GM19397 (cell line): ENCODE measurements around the gene KERA.
"Not testable (repeated sequence)": the region's sequence is repeated elsewhere in the genome, so short reads cannot be mapped to it uniquely, and the experiment has no call there.

Source experiments
- ATAC-seq: cut with Tn5 transposase; IDR thresholded peaks from one replicate; pipeline ENCODE4 v1.9.1; 2021; ENCODE audit warnings: mild to moderate bottlenecking, moderate library complexity; ENCODE audit not compliant: unreplicated experiment

The KERA gene, protein sequence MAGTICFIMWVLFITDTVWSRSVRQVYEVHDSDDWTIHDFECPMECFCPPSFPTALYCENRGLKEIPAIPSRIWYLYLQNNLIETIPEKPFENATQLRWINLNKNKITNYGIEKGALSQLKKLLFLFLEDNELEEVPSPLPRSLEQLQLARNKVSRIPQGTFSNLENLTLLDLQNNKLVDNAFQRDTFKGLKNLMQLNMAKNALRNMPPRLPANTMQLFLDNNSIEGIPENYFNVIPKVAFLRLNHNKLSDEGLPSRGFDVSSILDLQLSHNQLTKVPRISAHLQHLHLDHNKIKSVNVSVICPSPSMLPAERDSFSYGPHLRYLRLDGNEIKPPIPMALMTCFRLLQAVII

DNA sequence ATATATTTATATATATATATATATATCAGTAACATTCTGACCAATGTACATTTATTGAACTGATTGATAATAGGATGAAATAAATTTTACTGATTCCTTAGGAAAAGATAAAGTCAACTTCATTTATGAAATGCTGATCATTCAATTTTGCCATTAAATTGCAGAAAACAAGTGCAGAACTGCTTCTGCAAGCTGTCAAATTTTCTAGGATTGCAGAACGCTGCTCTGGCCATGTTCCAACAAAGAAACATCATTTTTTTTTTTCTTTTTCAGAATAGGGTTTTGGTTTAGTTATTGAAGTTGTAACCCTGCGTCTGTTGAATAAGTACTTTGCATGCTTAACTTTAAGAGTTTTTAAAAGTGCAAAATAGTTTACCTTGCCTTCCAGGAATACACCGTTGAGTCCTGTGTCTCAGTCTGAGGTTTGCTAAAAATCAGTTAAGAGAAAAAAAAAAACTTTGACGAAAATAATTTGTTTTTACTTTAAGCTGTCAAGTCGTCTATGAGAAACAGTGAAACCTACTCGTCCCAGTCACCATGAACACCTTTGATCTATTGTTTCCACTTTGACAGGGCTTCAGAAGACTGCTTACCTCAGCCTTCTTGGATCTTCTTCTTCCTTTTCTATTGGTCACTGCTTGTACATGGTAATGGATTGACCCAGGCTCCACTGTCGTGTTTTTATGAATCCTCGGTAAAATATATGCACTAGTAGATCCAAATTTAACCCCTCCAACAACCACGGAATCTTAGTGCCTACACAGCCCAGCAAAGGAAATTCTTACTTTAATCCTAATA, at the start of gene KERA:
Gene KERA, minus strand, starts transcription at position 657 of the 798 bp plus-strand sequence. CDS start 1,743 bp downstream, outside the sequence.
- no peak for ATAC-seq

DNA sequence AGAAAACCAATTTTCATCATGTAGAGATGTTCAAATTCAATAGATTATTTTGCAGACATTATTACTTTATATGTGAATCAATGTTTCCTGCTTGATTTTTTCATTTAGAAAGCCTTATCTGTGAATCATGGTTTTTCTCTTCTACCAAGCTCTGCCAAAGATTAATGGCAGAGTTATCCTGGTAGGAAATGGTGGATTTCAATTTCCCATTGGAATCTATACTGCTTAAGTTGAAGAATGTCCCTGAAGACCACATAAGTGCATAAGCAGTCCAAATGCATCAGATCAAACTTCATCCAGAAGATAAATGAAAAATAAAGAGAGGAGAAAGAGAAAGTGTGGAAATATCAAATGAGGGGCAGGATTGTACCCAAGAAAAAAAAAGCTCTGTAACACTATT, 48.5 kb upstream of the KERA start:
- no peak for ATAC-seq

DNA sequence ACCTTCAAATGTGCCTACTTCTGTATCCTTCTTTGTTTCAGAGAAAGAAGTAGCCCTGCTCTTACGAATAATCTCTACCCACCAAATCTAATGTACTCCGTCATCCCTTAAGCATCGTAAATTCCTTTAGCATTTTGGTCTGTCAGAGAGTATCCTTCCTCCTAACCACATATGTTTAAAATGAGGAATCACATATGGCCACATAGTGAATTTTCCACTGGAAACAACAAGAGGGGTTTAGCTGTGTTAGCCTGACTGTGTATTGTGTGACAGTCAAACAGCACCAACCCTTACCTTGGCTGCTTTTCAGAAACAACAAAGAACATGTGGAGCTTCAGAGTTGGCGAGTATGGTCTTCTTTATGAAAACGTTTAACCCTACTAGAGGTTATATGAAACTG, 48.0 kb upstream of the KERA start:
- ATAC-seq, result no peak

DNA sequence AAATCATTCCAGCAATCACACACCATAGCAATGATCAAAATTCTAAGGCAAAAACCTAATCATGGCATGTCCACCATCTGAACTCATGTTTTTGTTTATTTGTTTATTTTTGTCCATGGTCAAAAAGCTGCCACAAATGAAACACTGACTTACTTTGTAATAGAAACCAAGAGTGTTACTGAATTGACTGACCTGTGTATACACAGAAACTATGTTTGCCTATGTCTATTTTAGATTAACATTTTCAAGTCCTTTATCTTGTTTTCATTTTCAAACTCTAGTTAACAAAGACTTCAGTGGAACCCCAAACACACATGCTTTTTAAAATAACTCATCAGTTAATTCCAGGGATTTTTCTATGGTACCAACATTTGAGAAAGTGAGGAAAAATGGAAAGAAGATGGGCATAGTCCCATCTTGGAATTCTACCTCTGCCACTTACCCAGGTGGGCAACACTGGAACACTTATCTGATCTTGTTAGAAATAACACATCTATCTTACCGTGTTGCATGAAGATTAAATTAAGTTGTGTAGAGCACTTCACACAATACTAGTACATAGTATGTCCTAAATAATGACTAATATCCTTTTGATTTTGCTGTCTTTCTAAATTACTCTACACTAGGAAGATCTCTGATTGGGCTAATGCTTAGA, 47.1 kb upstream of the KERA start:
- ATAC-seq, result no peak

DNA sequence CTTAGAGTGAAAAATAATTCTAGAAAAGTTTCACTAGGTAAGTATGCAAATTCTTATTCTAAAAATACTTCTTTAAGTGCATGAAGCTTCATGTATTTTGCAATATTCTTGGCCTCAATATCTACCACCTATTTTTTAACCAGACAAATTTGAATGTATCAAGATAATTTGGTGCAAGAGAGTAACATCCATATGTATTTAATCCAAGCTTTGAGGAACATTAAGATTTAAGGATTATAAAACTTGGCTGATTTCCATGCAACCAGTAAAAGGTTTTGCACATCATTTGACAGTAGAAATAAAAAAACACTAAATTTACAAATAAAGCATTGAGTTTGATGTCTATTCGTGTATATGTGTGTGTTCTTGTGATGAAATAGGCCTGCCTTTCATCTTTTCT, 45.8 kb upstream of the KERA start:
- ATAC-seq, result no peak

DNA sequence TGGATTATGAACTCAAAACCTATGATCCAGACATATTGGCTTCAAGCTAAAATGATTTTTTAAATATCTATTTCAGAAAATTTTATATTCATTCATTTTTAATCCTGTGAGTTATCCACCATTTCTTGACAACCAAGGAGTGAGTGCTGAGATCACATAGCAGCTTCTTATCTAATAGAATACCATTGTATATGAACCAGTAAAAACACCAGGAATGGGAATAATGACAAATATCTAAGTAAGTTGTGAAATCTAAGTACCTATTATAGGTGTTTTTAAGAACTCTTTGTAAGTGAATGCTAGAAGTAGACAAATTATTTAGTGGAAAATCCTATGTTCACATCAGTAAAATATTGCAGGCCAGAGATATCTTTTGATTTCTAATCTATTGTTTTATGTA, 45.3 kb upstream of the KERA start:
- no peak for ATAC-seq

DNA sequence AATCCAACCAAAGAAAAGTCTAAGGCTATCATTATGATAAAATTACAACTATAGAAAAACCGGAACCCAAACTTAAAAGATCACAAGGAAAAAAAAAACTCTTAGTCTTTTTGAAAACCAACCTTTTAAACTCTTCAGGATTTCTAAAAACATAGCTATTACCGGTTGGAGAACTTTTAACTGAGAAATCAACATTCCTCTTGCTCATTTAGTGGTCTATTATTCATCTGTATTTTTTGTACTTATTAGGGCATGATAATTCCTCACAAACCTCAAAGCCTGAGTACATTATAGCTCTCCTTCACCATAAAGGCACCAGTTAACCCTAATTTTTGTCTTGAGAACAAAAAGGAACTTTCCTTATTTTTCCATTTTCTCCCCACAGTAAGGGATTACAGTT, 43.1 kb upstream of the KERA start:
- no peak for ATAC-seq

DNA sequence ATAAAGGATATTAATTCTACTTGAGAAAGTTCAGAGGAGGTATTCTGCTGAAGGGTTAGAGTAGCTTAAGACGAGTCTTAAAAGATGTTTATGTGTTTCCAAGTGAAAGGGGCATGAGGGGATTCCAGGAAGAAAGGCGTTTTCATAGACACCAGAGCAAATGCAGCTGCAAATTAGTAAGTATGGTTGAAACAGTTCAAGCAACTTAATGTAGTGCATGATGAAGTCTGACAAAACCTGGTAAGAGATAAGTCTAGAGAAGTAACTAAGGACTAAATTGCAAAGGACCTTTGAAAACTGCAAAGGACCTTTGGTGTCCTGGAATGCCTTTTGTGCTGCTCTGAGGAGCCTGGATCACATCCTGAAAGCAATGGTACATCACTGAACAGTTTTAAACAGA, 42.0 kb upstream of the KERA start:
- ATAC-seq, result no peak

DNA sequence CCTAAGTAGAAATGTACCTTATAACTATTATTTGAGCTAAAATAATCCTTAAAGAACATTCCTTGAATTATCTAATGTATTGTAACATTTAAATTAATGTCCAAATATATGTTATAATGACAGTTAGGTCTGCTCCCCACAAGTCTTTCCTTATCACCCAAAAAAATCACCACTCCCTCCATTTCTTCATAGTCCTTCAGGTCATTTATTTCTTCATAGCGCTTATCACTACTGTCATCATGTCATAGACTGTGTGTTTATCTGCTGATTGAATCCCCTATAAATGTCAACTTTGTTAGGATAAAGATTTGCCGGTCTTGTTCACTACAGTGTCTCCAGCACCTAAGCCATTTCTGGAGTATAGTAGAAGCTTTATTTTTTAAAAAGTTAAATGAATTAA, 41.5 kb upstream of the KERA start:
- ATAC-seq, result no peak

DNA sequence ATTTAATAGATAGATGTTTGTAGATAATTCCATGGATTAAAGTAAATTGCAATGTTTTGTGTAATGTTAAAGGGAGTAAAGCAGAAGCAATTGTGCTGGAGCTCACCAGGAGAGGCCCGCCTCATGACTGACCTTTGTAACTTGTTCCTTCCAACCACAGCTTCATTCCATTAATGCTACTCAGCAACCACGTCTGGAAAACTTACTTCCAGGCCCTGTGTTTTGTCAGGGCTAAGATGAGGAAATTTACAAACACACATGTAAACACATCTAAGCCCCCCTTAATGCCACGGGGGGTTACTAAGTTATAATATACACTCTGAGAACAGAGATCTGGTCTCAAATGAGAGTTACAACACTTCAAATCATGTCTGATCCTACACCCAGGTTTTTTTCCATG, 41.1 kb upstream of the KERA start:
- ATAC-seq, result no peak

DNA sequence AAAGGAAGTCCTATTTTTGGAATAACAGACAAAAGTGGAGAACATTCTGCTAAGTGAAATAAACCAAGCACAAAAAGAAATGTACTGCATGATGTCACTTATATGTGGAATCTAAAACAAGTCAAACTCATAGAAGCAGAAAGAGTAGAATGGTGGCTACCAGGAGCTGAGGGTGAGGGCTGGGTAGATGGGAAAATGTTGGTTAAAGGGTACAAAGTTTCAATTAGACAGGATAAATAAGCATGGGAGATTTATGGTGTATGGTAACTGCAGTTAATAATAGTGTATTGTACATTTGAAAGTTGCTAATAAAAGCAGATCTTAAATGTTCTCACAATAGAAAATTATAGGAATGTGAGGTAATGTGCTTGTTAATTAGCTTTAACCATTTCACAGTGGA, 40.6 kb upstream of the KERA start:
- ATAC-seq, result no peak

DNA sequence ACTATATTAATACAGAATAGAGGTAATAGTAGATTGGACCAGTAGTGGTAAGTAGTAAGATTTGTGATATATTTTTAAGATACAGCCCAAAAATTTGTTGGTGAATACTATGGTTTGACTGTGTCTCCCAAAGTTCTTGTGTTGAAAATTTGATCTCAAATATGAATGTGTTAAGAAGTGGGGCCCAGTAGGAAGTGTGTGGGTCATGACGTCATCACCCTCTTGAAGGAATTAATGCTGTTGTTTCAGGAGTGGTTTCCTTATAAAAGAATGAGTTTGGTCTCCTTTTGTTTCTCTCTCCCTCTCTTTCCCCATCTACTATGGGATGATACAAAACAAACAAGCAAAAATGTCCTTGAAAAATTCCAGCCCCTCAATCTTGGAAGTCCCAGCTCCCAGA, 37.1 kb upstream of the KERA start:
- no peak for ATAC-seq

DNA sequence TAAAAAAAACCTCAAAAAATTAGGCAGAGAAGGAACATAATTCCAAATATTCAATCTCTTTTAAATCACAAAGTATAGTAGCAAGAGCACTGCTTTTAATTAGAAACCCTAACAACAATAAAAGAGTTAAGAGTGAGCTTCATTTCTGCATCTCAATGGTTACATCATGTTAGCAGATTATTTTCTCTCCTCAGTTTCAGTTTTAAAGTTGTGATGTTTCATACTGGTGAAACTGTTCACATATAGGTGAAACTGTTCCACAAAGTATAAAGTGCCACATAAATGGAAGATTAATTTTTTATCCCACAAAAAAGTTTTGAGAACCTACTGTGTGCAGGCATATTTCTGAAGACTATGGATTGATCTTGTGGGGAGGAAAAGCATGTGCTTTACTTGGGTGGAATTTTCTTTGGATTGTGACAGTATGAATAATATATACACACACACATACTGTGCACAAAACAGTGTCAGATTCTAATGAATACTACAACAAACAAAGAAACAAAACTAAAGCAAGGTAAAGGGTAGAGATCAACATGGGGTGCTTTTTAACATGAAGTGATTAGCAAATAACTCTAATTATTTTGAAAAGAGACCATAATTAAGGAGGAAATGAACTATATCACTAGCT, 36.3 kb upstream of the KERA start:
- no peak for ATAC-seq

DNA sequence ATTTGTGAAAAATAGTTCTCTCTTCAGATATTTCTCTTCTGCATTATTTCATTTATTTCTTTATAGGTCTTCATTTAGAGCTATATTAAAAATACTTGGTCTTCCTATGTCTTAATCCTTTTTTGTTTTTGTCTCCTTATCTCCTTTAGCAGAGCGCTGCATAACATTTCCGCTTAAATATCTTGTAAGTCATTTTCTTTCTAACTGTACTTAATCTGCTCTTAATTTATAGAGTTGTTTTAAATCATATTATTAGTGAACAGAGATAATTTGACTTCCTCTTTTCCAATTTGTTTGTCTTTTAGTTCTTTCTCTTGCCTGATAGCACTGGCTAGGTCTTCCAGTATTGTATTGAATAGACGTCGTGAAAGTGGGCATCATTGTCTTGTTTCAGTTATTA, 35.5 kb upstream of the KERA start:
- ATAC-seq, result no peak

DNA sequence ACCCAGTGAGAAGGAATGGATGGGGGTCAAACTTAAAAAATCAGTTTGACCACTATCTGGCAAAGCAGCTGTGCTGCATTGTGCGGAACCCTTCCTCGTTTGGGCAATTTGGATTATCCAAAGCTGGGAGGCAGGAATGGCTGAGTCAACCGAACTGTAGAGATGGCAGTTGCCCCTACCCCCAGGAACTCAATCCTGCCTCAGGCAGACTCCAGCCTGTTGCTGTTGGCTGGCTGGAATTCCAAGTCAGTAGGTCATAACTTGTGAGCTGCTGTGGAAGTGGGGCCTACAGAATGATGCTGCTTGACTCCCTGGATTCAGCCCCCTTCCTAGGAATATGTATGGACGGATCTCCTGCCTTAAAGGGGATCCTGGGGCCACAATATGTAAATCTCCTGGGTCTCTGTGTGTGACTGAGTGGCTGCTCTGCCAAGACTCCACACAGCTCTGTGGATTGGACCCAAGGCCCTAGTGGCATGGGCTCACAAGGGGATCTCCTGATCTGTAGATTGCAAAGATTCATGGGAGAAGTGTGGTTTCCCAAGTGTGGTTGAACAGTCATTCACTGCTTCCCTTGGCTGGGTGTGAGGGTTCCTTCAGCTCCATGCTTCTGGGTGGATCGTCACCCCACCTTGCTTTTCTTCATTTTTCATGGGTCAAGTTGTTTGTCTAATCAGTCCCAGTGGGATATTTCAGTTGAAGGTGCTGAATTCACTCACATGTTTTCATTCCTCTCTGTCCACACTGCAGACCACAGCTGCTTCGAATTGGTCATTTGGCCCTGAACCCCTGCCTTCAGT, 34.3 kb upstream of the KERA start:
- ATAC-seq, result no peak

DNA sequence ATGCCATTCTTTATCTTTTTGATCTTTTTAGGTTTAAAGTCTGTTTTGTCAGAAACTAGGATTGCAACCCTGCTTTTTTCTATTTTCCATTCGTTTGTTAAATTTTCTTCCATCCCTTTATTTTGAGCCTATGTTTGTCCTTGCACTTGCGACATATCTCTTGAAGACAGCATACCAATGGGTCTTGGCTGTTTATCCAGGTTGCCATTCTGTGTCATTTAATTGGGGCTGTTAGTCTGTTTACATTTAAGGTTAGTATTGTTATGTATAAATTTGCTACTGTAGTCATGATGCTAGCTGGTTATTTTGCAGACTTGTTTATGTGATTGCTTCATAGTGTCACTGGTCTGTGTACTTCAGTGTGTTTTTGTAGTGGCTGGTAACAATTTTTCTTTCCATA, 32.1 kb upstream of the KERA start:
- not testable (repeated sequence) for ATAC-seq

DNA sequence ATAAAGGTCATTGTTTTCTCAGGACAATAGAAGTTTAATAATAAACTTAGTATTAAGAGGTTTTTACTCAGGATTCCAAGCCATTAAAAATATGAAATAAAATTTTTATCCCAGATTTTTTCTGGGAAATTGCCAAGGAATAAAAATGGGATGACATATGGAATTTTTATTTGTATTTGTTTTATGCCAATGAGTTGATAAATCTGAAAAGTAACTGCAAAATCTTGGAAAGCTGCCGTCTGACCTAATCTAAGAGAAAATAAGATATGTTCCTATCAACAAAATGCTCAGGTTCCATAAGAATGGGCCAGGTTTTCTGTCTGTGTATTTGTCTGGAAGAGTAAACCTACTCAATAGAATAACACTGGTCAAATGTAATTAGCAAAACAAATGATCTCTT, 22.2 kb upstream of the KERA start:
- ATAC-seq, result no peak

DNA sequence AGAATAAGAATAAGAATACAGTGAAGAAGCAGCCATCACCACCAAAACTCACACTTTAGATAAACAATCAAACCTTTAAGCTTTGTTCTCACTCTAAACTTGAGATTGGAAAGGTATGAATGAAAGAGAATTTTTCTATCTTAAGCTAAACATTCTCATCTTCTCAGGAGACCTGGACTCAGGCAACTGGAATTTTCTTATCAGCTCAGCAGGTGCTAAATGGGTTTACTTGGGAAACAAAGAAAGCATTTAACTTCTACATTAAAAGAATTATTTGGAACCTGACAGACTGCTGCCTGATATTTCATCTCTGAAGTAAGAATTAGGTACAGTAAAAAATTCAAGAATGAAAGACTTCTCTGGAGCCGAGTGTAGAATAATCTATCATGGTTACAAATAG, 20.7 kb upstream of the KERA start:
- ATAC-seq, result no peak

DNA sequence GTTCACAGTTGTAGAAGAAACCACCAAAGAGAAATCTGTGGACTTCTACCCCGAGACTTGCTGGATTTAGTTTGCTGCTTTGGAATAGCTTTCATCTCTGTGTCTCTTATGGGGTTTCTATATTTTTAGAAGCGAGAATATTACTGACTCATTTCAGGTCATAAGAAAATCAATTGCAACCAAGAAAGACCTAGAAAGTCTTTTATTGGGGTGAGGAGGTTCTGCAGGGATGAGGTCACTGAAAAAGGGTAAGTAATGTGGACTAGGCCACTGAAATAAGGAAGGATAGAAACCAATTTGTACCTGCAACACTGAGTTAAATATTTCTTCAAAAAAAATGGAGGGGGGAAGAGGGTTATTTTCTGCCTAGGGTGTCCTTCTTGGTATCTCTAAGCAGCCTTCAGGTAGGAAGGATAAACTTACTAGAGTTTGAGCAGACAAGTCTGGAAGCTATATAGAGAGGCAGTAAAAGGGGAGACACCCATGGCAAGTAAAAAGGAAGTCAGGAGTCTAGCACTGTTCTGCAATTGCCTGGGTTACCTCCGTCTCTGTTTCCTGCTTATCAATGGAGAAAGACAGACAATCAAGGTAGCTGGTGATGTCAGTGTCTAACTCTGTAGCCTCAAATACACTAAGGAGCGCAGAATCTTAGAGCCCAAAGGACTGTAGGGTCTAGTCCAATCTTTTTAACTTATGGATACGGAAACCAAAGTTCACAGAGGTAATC, 19.6 kb upstream of the KERA start:
- no peak for ATAC-seq

DNA sequence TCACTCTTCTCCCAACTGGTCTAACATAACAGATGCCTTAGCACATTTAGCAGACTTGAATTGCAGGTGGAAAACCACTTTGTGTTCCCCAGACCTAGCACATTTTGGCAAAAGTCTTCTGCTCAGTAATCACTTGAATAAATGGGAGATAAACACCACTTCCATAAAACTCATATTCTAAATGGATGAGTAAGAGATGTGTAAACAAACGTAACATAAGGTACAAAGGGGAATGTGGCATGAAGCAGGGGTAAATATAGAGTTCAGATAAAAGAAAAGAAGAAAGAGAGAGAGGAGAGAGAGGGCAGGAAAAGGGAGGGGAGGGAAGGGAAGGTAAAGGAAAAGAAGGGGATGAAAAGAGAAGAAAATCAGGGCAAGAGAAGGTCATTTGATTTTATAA, 17.0 kb upstream of the KERA start:
- ATAC-seq, result no peak
